Stomach smooth muscle (tissue), 2 donors: ENCODE results near the gene FNDC8.
A peak's percentile ranks its signal among the peaks of the same experiment; 100 is the strongest.

Experiments used
- H3K27ac ChIP-seq: one replicate; pipeline ENCODE4 v1.7.0; 2013; ENCODE audit warnings: mild to moderate bottlenecking, low read length, inconsistent platforms
- H3K27me3 ChIP-seq, 2 donors: one replicate each; pipeline ENCODE4 v1.7.0; 2013; ENCODE audit warnings: low read length in 2 of 2; ENCODE audit not compliant: insufficient read depth in 2 of 2, control insufficient read depth in 1 of 2
- H3K36me3 ChIP-seq, 2 donors: one replicate each; pipeline ENCODE4 v1.7.0; 2013; ENCODE audit warnings: low read length in 2 of 2; ENCODE audit not compliant: control insufficient read depth in 2 of 2, insufficient read depth in 2 of 2
- H3K4me1 ChIP-seq: one replicate; pipeline ENCODE4 v1.7.0; 2013; ENCODE audit warnings: low read length; ENCODE audit not compliant: control insufficient read depth, insufficient read depth
- H3K4me3 ChIP-seq, 2 donors: one replicate each; pipeline ENCODE4 v1.7.0; 2013; ENCODE audit warnings: low read length in 2 of 2
- H3K9ac ChIP-seq, 2 donors: one replicate each; pipeline ENCODE4 v1.7.0; 2013; ENCODE audit warnings: low read length in 2 of 2, mild to moderate bottlenecking in 1 of 2
- H3K9me3 ChIP-seq, 2 donors: one replicate each; pipeline ENCODE4 v1.7.0; 2013; ENCODE audit warnings: low read length in 2 of 2; ENCODE audit not compliant: control insufficient read depth in 2 of 2
- donor health status: healthy.
- donor health status: Pancreatic carcinoma.

The FNDC8 gene

GRCh38 chr17:35121315-35121714, at the start of gene FNDC8:
Gene FNDC8 (plus strand): TSS chr17:35121615. CDS start chr17:35121694, 79 bp downstream.
- Histone ChIP-seq H3K36me3 (no peaks in the 10 kb centered on the region), H3K4me3 (no peak within 1 kb of the TSS), H3K27me3 (no peaks in the 10 kb centered on the region), H3K9me3 (no peaks in the 10 kb centered on the region), H3K4me1 (peaks cover 21% of the 10 kb centered on the region), H3K9ac (peak within 1 kb of the TSS in 1 of 2 donors; percentile 13), H3K27ac (no peak within 1 kb of the TSS)

- H3K9ac ChIP-seq = no peak overlapping the region
- H3K4me3 ChIP-seq = no peak overlapping the region
- peaks cover 0 to 2% of the 10 kb centered on the region in 2 donors for H3K36me3 ChIP-seq
- no peaks in the 10 kb centered on the region for H3K27me3 ChIP-seq
- H3K27ac ChIP-seq = no peak overlapping the region
- H3K9me3 ChIP-seq = no peaks in the 10 kb centered on the region
- H3K4me1 ChIP-seq = no peaks in the 10 kb centered on the region
Observed at GRCh38 chr17:35073183-35073790, 48.1 kb upstream of the FNDC8 start.

DNA sequence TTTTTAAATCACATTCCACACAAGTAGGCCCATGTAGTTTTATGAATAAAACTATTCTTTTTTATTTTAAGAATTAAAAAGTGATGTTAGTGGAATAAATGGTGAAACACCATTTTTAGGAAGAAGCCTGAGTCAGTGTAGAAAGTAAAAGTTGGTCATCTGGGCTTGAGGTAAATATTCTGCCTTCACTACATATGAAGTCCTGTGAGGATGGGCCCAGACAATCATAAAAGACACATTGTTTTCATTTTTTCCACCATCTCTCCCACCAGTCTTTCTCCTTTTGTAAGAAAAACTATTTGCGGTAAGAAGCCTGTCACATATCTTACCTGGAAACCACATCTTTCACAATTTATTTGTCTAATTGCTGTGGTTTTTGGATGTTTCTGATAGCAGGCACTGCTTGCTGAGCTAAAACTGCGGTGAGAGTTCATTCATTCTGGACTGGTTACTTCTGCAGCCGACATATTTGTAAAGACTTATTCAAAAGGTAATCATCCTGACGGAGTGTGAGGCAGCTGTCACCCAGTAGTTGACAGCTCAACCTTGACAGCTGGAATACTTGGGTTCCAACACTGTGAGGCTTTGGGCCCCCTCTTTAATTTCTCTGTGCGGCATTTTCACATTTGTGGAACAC, 47.3 kb upstream of the FNDC8 start:
- Histone ChIP-seq H3K4me1 (no peaks in the 10 kb centered on the region), H3K9me3 (no peaks in the 10 kb centered on the region), H3K36me3 (no peaks in the 10 kb centered on the region), H3K27ac (no peak overlapping the region), H3K27me3 (no peaks in the 10 kb centered on the region), H3K4me3 (no peak overlapping the region), H3K9ac (no peak overlapping the region)

GRCh38 chr17:35074711-35075707, 46.4 kb upstream of the FNDC8 start:
- Histone ChIP-seq H3K9me3 (no peaks in the 10 kb centered on the region), H3K36me3 (no peaks in the 10 kb centered on the region), H3K4me3 (no peak overlapping the region), H3K9ac (no peak overlapping the region), H3K4me1 (no peaks in the 10 kb centered on the region), H3K27me3 (no peaks in the 10 kb centered on the region), H3K27ac (no peak overlapping the region)

- no peaks in the 10 kb centered on the region for H3K4me1 ChIP-seq
- H3K9me3 ChIP-seq = no peaks in the 10 kb centered on the region
- no peaks in the 10 kb centered on the region for H3K36me3 ChIP-seq
- no peak overlapping the region for H3K4me3 ChIP-seq
- H3K27me3 ChIP-seq = no peaks in the 10 kb centered on the region
- H3K9ac ChIP-seq = no peak overlapping the region
- H3K27ac ChIP-seq = no peak overlapping the region
Observed at GRCh38 chr17:35076874-35077273, 44.5 kb upstream of the FNDC8 start.

GRCh38 chr17:35079547-35080423, 41.6 kb upstream of the FNDC8 start:
- Histone ChIP-seq H3K27ac (no peak overlapping the region), H3K27me3 (no peaks in the 10 kb centered on the region), H3K4me1 (no peaks in the 10 kb centered on the region), H3K9me3 (no peaks in the 10 kb centered on the region), H3K4me3 (no peak overlapping the region), H3K9ac (no peak overlapping the region), H3K36me3 (no peaks in the 10 kb centered on the region)

DNA sequence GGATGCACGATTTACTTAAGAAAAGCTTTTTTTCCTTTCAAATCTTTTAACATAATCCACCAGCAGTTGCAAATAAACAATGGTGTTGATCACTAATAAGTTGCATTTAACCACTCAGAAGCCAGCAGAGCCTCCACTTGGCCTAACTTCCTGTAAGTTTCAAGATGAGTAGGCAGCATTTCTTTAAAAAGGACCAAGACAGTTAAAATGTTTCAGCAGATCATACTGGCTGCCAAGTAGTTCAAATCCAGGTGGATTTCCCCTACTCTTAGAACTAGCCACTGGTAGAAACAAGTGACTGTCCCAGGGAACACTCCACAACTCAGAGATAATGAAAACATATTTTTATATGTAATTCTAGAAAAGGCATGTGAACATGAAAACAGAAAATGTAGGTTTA, 40.9 kb upstream of the FNDC8 start:
- no peak overlapping the region for H3K4me3 ChIP-seq
- H3K9ac ChIP-seq = no peak overlapping the region
- no peak overlapping the region for H3K27ac ChIP-seq
- H3K9me3 ChIP-seq = no peaks in the 10 kb centered on the region
- no peaks in the 10 kb centered on the region for H3K27me3 ChIP-seq
- no peaks in the 10 kb centered on the region for H3K4me1 ChIP-seq
- H3K36me3 ChIP-seq = no peaks in the 10 kb centered on the region

- no peaks in the 10 kb centered on the region for H3K36me3 ChIP-seq
- no peaks in the 10 kb centered on the region for H3K4me1 ChIP-seq
- H3K27ac ChIP-seq = no peak overlapping the region
- H3K27me3 ChIP-seq = no peaks in the 10 kb centered on the region
- H3K9ac ChIP-seq = no peak overlapping the region
- no peak overlapping the region for H3K4me3 ChIP-seq
- H3K9me3 ChIP-seq = no peaks in the 10 kb centered on the region
Observed at GRCh38 chr17:35081638-35082037, 39.8 kb upstream of the FNDC8 start.

GRCh38 chr17:35082073-35082657, 39.2 kb upstream of the FNDC8 start:
- H3K9ac ChIP-seq = no peak overlapping the region
- no peaks in the 10 kb centered on the region for H3K36me3 ChIP-seq
- no peak overlapping the region for H3K4me3 ChIP-seq
- H3K27ac ChIP-seq = no peak overlapping the region
- H3K9me3 ChIP-seq = no peaks in the 10 kb centered on the region
- H3K27me3 ChIP-seq = no peaks in the 10 kb centered on the region
- peaks cover 4% of the 10 kb centered on the region for H3K4me1 ChIP-seq

DNA sequence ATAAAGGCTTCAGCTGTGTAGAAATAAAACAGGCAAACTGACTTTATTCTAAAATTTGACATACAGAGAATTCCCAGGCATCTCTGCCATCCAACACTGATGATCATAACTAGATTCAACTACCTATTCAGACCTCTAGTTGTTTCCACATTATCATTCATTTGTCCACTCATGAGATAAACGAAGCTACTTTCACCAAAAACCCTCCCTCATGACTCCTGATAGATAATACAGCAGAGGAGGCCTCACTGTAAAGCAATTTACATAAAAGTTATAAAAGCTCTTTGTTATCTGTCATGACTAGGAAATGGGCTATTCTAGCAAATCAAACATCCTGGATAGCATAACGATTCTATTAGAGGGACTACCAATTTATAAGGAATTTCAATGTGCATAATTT, 38.3 kb upstream of the FNDC8 start:
- no peak overlapping the region for H3K27ac ChIP-seq
- H3K9me3 ChIP-seq = no peaks in the 10 kb centered on the region
- peaks cover 11% of the 10 kb centered on the region for H3K4me1 ChIP-seq

More for the DNA sequence above, 38.3 kb upstream of the FNDC8 start:
- Histone ChIP-seq H3K27me3 (no peaks in the 10 kb centered on the region), H3K4me3 (no peak overlapping the region), H3K9ac (no peak overlapping the region), H3K36me3 (no peaks in the 10 kb centered on the region)
